Pons (tissue), 1 donor: ENCODE measurements around the gene SLC14A1.

Experiments
- DNase-seq: peaks from one replicate; pipeline ENCODE4 v3.0.0-alpha.2; 2016; ENCODE audit warnings: low spot score

SLC14A1 gene

DNA sequence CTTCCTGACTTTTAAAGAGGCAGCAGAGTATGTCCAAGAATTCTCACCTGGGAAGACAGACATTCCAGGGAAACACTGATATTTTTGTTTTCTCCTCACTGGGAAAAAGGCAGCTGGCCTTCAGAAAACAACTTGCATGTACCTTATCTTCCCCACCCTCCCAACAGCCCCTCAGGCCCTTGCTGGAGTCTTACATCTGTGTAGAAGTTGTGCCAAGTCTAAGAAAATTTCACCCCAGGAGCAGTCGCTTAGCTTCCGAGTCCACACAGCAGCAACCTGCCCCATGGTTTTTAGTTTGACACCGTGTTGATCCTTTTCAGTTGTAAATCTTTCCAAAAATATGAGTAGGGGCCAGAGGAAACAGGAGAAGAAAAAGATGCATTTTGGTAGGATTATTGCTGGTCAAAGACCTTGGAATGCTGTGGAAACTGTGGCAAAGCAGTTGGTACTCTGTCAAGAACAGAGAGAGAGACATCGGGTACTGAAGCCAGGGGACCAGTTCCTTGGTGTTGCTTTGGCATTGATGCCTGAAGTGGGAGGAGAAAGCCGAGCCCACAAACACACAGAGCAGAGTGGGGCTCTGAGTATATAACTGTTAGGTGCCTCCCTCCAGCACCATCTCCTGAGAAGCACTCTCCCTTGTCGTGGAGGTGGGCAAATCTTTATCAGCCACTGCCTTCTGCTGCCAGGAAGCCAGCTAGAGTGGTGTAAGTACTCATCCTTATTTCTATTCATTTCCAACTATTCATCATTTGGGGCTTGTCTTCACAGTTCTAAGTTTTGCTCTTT is at the start of gene SLC14A1:
SLC14A1 (plus strand) TSS at position 615 of the 789 bp plus-strand sequence. CDS start 6,140 bp downstream, outside the sequence.
- no peak for DNase-seq

DNA sequence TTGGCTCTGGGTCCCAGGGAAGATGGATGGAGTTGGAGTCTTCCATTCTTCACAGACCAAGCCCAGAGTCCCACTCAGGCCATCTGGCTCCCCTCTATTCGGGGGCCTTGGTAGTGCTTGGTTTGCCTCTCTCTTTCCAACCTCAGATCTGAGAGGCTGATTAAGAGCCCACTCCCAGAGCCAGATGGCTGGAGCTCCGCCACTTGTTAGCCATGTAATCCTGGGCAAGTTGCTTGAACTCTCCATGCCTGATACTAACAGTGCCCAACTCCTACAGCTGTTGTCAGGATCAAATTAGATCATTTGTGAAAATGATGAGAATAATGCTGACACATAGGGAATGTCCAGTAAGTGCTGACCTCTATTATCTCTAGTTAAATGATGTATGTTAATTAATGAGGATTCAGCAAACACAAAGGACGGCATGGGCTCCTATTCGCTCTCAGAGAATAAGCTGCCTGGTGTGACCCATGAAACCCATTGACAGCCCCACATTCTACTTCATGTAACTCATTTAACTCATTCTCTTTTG is 46.6 kb upstream of the SLC14A1 start:
- no peak for DNase-seq

DNA sequence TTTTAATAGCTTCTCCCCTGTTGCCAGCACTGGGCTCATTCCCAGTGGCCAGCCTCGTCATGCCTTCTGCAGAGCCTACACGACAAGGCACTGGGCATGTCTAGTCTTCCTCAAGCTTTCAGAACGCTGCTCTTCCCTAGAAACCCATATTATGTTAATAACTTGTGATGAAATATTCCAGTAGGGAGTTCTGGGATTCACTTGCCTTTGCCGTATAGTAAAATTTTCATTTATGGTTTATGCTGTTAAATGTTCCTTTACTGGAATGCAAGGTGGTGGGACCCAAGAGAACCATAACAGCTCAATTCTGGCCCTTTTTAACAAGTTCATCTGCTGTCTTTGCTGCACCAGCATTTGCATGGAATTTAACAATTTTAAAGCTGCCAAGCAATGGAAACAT is 45.5 kb upstream of the SLC14A1 start:
- no peak for DNase-seq

DNA sequence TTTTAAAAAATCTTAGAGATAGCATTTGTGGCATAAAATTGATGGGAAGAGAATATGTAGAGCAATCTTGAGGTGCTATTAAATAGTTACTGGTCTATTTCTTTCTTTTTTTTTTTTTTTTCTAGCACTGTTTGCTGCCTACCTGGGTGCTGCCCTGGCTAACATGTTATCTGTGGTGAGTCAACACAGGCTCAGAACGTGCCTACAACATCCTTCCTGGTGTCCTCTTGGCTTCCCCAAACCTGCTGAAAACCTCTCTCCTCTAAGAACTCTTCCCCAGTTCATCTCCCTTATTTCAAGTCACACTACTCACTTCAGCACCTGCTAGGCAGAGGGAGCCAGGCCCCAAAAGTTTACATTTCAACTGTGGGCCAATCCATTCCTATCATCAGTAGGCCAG is 45.1 kb upstream of the SLC14A1 start:
- DNase-seq, result no peak

DNA sequence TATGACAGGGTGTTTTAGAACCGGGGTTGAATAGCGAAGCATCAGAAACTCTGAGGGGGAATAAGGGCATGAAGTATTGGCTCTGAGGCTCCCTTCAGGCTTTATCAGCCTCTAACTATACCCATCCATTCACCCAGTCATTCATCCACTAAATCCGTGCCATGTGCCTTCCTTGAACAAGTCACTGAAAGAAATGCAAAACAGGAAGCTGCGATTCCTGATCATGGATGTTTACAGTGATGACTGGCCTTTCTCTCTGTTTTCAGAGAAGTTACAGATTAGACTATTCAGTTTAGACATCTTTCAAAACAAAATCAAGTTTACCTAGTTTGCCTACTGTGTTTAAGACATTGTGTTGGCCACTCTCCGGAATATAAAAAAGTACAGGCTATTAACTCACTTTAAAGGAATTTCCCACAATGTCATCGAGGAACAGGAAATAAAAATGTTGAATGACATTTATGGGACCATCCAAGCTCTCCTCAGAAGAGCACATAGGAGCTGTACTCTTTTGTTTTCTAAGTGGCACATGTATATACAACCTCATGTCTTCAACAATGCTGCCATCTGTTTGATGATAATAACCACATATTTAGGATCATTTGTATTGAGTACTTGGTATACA is 43.8 kb upstream of the SLC14A1 start:
- DNase-seq, result no peak

DNA sequence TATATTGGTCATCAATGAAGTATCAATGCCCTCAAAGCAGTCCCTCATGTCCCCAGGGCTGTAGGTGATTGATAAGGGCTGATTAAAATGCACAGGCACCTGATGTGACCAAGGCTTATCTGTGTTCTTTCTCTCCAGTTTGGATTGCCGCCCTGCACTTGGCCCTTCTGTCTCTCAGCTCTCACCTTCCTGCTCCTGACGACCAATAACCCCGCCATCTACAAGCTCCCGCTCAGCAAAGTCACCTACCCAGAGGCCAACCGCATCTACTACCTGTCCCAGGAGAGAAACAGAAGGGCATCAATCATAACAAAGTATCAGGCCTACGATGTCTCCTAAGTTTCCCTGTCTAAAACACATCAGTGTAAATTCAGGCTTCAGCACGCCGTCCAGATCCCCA is 41.8 kb upstream of the SLC14A1 start:
- no peak for DNase-seq

DNA sequence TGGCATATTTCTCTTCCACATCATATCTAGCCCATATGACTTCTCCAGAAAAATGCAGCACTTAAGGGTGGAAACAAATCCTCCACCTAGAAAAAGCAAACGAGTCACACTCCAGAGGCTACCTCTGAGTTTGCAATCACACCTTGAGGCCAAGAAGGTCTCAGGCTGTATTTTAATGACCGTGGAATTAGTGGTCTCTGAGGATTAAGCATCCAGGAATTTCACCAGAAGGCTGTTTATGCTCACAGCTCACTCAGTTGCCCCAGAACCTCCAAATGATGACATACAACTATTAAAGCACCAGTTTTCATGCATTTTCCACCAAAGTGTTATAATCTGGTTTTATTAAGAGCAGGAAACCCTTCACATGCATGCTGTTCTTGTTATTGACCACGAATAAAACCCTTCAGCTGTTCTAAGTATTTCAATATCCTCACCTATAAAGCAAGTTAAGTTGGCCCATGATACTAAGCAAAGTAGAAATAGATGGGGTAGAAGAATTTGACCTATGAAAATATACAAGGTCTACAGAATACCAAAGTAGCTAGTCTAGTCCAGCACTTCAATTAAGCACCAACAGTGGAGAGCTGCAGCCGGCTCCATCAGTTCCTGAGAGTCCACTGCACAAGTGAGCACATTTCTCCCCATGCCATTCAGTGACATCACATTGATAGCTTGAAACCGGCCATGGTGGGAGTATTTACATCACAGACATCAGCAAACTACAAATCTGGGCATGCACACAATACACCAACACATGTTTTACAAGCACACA is 39.5 kb upstream of the SLC14A1 start:
- no peak for DNase-seq

DNA sequence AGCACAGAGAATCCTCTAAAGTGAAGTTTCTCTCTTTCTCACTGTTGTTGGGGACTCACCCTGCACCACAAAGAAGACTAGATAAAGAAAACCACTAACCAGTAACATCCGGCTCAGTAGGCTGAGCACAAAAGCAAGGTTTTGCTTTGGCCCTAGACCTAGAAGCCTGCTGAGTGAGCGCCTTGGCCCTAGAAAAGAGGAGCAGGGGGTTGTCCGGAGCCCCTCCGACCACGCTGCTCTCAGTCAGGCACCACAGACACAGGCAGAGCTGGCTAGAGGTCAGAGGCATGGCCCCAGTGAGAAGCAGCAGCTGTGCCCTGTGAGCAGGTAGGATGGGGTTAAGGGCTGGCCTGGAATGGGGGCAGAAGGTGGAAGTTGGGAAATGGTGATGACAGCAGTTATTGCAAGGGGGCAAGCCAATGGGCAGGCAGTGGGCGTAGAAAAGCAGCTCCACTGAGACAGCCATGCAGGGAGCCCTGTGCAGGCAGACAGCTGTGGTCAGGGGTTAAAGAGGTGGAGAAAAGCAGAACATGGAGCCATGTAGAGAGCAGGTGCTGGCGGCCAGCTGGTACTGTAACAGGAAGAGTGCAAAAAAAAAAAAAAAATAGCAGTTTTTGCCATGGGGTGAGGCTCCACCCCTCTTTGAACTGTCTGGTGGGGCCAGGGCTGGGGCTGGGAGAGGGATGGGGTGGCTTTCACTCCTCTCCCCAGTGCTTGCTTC is 36.9 kb upstream of the SLC14A1 start:
- no peak for DNase-seq

DNA sequence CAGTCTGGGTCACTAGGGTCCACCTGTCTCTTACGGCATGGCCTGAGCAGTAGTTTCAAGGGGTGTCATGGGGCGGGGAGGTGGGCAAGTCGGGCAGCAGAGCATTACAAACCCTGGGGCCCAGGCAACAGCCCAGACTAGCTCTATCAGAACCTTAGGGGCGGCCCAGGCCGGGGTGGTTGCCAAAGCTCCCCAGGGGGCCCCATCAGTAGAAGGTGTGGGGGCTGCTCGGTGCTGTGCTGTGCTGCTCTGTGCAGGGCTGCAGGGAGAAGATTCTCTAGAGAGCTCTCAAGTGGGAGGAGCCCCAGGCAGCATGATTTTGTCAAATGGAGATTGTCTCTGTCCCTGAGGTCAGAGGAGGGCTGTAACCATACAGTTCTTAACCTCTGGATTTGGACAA is 36.4 kb upstream of the SLC14A1 start:
- no peak for DNase-seq

DNA sequence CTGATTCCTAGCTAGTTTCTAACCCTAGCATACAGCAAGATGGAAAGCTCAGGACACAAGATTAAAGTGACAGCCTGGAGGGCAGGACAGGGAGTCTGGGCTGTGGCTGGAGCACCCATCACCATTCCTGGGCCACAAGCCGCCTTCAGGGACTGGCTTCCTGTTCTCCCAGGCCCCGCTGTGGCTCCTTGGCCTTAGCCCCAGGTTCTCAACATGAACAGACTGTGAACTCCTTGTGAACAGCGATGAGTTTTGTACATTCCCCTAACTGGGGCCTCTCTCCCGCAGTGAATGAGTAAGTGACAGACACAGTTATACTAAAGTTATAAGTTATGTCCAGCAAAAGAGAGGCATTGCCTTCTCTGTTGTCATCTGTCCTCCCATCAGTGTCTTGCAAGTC is 35.9 kb upstream of the SLC14A1 start:
- DNase-seq, result no peak

DNA sequence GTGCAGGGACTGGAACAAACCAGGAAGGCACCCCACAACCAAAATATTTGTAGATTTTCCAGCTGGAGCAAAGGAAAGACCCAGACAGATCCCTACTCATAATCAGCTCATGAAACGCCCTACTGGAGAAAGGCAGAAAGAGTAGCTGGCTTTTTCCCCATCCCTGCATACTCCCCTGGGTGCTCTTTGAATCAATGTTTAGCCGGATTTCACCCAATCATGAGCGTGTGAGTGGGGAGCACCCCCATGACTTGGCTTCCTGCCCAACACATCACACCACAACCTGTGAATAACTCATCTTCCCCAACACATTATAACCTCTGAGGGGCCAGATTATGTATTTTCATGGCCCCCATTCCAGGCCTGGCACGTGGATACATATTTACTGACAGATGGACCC is 35.1 kb upstream of the SLC14A1 start:
- DNase-seq, result no peak

DNA sequence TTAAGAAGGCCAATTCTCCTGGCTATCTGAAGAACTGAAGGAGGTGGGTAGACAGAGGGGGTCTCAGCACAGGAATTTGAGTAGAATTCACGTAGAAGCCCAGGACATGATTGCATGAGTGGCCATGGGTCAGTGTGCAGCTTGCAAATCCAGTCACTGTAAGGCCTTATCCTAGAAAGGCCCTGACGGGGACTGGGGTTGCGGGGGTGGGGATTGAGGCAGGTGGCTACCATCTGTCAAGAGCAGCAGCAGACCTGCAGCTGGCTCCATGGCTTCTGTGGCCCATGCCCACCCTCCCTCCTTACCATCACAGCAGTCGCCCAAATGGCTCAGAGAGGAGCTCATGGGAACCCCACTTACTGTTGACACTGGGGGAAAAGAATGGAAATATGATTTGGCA is 34.6 kb upstream of the SLC14A1 start:
- DNase-seq, result no peak

DNA sequence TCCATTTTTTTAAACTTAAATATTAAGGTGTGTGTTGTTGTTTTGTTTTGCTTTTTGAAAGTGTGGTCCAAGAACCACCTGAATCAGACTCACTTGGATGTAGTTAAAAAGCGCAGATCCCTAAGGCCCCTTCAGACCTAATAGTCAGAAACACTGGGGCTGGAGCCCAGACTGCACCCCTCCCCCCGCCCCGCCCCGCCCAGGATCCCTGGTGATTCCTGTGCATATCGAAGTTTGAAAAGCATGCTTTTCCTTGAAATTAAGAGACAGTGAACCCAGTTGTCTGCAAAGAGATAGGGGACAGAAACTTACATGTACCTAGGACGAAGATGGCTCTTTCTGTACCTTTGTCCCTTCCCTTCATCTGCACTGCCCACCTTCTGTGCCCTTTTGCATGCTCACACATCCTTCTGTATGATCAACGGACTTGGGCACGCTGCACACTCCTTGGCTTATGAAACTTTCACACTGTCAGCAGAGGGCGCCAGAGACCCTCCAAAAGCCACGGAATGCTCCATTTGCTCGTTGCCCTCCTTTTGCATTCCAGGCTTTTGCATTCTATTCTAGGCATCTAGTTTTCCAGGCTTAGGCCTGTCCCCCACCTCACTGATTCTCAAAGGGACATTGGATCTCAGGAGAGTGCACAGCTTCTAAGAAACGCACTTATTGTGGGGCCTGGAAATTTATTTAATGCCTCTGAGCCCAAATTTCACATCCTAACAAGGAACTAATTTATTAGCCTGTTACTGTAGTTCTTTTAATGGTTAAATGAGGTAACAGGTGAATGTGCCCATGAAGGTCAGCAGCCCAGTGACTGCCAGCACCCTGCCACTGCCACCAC is 32.8 kb upstream of the SLC14A1 start:
- peak; percentile 79 for DNase-seq

DNA sequence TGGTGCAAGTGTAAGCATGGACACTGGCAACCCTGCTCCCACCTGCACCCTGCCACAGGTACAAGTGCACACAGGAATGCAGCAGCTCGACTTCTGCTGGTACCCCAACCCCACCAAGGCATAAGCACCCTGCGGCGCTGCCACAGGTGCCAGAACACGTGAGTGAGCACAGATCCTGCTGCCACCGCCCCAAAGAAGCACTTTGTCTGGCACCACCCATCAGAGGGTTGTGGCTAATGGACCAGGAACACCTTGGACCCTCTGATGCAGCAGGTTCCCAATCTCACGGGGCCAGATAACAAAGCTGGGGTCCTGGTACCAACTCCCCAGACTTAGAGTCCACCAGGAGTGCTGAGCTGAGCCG is 32.2 kb upstream of the SLC14A1 start:
- no peak for DNase-seq

DNA sequence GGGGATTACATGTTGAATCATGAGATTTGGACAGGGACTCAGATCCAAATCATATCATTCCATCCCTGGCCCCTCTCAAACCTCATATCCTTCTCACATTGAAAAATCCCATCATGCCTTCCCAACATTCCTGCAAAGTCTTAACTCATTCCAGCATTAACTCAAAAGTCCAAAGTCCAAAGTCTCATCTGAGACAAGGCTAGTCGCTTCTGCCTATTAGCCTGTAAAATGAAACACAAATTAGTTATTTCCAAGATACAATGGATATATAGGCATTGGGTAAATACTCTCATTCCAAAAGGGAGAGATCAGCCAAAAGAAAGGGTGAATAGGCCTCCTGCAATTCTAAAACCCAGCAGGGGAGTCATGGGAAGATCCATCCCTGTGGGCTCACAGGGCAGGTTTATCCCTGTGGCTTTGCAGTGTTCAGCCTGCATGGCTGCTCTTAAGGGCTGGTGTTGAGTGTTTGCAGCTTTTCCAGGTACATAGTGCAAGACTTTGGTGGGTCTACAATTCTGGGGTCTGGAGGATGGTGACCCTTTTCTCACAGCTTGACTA is 21.2 kb upstream of the SLC14A1 start:
- DNase-seq, result no peak

DNA sequence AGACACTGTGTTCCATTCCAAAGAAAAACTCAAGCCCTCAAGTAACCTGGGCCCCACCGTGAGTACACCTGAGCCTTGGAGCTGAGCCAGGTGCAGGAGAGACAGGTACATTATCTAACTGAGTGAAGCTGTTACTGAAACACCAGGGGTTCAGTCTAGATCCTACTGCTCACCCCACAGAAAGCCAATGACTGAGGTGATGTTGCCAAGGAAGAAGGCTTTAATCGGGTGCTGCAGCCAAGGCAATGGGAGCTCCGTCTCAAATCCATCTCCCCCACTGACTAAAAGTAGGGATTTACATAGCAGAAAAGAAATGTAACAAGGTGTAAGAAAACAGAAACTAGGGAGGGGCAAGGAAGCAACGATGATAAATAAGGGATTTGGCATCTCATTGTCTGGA is 15.2 kb upstream of the SLC14A1 start:
- no peak for DNase-seq

DNA sequence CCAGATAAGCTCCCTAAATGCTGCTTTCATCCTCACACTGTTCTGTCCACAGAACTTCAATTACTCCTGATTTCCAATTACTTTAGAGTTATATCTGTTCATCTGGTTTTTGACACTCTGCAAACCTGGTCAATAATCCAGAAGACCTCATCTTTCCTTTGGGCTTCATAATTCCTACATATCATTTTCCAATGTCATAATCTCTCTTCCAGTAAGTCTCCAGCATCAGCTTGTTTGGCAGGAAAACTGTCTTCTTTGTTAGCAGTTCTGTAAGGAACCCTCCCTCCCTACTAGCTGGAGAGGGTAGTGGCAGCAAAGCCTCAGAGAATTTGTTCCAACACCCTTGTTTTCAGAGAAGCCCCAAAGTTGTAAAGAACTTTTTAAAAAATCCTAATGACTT is 11.9 kb upstream of the SLC14A1 start:
- DNase-seq, result no peak

DNA sequence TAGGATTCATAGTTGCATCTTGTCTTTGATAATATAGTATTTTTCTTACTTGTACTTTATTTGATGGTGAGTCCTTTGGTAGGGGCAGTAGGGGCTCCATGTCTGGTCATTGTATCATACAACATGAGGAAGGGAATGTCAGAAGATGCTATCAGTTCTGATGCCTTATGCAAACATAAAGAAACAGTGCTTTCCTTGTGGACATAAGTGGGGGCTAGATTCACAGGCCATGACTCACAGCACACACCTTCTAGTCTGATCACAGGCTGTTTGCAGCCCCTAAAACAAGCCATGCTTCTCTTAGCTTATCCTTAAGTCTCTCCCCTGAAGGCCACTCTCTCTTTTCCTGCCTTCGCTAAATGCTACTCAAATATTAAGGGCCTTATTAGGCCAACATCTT is 10.7 kb upstream of the SLC14A1 start:
- no peak for DNase-seq

DNA sequence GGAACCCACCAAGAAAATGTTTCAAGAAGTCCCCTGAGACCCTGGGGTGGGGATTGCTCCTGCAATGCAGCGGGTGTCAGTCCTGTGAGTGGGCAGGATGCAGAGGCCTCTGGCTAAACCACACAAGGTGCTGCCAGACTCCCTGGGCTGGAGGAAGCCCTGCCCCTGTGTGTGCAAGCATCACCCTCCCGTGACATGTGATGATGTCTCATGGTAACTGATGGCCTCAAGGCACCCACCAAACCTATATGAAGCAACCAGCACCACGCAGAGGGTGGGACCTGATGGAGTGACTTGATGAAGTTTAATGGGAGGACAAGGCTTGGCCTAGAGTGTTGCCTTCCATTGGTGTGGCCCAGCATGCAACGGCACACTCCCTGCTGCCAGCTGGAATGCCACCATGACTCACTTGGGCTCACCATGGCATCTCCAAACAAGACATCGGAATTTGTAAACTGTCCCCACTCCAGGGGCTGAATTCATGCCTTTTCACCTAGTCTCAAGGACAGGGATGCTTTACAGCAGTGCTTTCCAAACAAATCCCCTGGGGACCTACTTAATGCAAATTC is 8.7 kb upstream of the SLC14A1 start:
- no peak for DNase-seq

DNA sequence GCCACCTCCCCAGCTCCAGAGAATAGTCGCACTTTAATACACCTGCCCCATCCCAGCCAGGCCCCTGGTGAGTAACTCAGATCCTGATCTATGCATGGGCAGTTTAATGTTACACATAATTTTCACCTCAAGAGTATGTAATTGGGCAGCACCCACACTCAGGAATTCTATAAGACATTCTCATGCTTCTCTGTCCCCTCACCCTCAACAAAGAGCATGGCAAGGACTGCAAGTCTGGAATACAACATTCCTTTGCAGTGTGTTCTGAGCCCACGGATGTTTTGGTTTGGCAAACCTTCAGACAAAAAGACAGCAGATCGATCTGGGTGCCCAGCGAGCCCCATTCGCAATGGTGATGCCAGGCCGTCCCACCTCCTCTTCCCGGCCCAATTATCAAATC is 4.9 kb upstream of the SLC14A1 start:
- DNase-seq, result no peak

DNA sequence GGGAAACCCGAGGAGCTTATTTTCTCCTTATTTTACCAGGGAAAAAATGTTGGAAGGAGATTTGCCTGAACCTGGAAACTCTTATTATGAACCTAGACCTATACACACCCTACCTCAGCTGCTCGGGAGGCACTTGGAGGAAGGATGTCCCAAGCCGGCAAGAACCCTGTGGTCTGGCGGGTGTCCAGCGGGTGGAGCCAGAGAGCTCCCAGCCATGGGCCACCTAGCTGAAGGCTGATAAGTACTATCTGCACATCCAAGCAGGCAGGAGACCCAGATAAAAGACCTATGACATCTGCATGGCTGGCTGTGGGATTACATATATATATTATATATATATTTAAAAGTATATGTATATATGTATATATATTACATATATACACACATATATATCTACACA is 1.1 kb upstream of the SLC14A1 start:
- DNase-seq, result peak; percentile 43
